ENCODE results near the gene ZNF362. TPM values are rescaled to one million over a fixed set of nuclear protein-coding genes. Genes with fewer than 3 reads are reported as not detected.

The ZNF362 gene
- total RNA-seq, 2 donors from 2014 or later: 21.3 to 25.2 TPM

DNA sequence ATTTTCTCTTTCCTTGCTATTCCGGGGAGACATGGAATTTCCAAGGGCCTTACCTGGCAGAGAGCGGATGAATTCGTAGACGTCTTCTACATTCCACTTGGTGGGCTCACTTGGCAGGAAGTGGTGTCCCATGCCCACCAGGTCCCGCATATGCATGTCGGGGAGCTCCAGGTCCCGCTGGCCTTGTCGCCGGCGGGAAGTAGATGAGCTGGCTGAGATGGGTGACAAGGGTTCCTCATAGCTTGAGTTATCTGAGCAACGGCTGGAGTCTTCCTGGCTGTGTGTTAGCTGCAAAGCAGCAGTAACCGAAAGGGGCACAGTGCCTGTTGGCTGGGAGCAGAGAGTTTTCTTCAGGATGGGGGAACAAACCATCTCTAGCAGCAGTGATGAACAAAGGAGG lies 72.5 kb downstream of the ZNF362 start:
- ATAC-seq (no peak), DNase-seq (no peak)
- Mint-ChIP-seq H3K36me3 (ENCODE audit: low read depth) (peaks cover 11% of the 10 kb centered on the region), H3K4me1 (no peaks in the 10 kb centered on the region), H3K27me3 (no peaks in the 10 kb centered on the region), H3K27ac (no peak overlapping the region), H3K4me3 (no peak overlapping the region)
- no peaks in the 10 kb centered on the region for H3K9me3 ChIP-seq (ENCODE audit: control insufficient read depth, low read length, poor library complexity, severe bottlenecking)

DNA sequence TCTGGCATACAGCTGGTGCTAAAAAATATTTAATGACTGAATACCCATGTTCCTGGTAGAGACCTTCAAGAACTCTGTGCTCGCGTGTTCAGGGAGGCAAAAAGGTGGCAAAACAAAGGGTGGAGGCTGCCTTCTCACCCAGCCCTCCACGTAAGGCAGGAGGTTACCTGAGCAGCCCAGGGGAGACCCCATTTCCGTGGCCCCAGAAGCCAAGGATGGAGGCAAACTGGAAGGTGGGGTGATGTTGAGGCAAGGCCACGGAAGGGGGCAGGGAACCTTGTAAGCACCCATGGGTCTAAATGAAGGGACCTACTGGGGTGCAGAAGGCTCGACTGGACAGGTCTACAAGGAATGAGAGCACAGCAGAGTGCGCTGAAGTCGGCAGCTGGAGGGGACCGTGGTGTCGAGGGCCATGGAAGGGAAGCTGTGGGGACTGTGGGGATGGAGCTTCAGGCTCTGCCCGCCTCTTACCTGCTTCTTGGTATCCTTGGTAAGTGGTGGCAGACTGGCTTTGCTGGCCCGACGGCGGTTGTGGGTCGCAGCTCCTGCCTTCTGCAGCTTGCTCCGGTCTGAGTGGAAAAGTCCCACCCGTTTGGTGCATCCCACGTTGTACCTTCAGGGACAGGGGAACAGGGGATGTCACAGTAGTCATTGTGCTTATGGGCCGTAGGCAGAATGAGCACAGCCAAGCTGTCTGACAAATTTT lies 73.5 kb downstream of the ZNF362 start:
- DNase-seq (no peak), ATAC-seq (no peak)
- Mint-ChIP-seq H3K27ac (no peak overlapping the region), H3K27me3 (no peaks in the 10 kb centered on the region), H3K4me3 (no peak overlapping the region), H3K36me3 (ENCODE audit: low read depth) (peaks cover 11% of the 10 kb centered on the region), H3K4me1 (no peaks in the 10 kb centered on the region)
- H3K9me3 ChIP-seq (ENCODE audit: control insufficient read depth, low read length, poor library complexity, severe bottlenecking): no peaks in the 10 kb centered on the region

DNA sequence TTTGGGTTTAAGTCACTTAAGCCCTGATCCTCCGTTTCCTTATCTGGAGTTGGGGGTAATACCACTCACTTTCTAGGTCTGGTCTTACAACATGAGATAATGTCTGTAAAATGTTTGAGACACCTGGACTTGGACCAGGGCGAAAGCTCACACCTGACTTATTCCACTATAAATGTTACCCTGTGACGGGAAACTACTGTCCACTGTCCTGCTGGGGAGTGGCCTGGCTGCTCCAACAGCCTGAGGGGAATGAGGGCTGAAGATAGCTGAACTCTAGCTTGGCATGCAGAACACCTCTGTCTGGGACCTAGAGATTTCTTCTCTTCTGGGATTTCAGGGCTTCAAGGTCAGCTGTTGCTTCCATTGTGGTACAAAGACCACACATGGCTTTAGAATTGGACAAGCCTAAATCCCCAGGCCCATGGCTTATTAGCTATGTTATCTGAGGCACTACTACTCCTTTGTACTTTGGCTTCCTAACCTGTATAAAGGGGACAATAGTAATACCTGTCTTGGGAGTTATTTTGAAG lies 74.1 kb downstream of the ZNF362 start:
- peaks cover 4% of the 10 kb centered on the region for H3K4me1 Mint-ChIP-seq
- no peak overlapping the region for H3K27ac Mint-ChIP-seq
- peaks cover 14% of the 10 kb centered on the region for H3K36me3 Mint-ChIP-seq (ENCODE audit: low read depth)
- no peaks in the 10 kb centered on the region for H3K27me3 Mint-ChIP-seq
- ATAC-seq (no peak), DNase-seq (no peak)
- no peak overlapping the region for H3K4me3 Mint-ChIP-seq
- H3K9me3 ChIP-seq (ENCODE audit: control insufficient read depth, low read length, poor library complexity, severe bottlenecking): no peaks in the 10 kb centered on the region

- H3K27ac Mint-ChIP-seq: no peak overlapping the region
Measured at GRCh38 chr1:33330906-33331305, 74.6 kb downstream of the ZNF362 start.

DNA sequence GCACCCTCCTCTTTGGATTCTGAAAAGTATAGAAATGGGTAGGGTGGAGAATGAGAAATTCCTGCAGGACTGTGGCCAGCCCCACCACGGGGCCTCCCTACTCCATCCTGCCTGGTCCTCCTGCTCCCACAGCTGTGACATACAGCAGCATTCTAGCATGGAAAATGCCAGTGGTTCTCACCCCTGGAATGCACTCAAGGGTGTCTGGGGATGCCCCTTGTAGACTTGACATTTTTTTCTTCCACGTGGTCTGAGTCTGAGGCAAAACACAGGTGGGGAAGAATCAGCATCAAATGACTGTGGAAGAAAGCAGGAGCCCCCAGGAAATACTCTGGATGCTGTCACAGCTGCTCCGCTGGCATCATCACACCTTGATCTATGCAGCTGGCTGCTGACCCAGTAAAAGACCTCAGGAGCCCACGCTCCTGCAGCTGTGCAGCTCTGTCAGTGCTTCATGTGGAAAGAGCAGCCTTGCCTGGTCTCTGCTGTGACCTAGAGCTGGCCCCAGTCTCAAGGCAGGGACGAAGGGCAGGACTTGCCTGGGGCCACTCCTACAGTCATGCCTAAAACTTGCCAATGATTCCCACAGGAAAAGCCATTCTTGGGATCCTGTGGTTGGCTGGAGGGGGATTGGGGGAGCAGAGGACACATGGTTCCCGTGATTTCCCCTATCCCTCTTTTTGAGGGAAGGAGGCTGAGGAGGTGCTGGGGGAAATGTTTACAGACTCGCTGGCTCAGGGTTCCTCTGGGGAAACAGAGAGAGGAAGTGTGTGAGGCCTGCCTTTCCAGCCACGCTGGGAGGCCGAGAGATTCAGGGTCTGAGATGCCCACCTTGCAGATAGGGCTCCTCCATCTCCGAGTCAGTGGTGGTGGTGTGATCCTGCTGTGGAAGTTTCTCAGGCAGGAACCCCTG lies 75.4 kb downstream of the ZNF362 start:
- Mint-ChIP-seq H3K27ac (no peak overlapping the region), H3K4me3 (no peak overlapping the region), H3K4me1 (peaks cover 5% of the 10 kb centered on the region), H3K36me3 (ENCODE audit: low read depth) (peaks cover 9% of the 10 kb centered on the region), H3K27me3 (no peaks in the 10 kb centered on the region)
- no peaks in the 10 kb centered on the region for H3K9me3 ChIP-seq (ENCODE audit: control insufficient read depth, low read length, poor library complexity, severe bottlenecking)
- no peak for ATAC-seq
- no peak for DNase-seq

More at GRCh38 chr1:33330906-33331305, 74.6 kb downstream of the ZNF362 start:
- H3K36me3 Mint-ChIP-seq (ENCODE audit: low read depth): peaks cover 10% of the 10 kb centered on the region
- H3K4me3 Mint-ChIP-seq: no peak overlapping the region
- no peaks in the 10 kb centered on the region for H3K9me3 ChIP-seq (ENCODE audit: control insufficient read depth, low read length, poor library complexity, severe bottlenecking)
- DNase-seq (no peak), ATAC-seq (no peak)
- H3K27me3 Mint-ChIP-seq: no peaks in the 10 kb centered on the region
- peaks cover 4% of the 10 kb centered on the region for H3K4me1 Mint-ChIP-seq

DNA sequence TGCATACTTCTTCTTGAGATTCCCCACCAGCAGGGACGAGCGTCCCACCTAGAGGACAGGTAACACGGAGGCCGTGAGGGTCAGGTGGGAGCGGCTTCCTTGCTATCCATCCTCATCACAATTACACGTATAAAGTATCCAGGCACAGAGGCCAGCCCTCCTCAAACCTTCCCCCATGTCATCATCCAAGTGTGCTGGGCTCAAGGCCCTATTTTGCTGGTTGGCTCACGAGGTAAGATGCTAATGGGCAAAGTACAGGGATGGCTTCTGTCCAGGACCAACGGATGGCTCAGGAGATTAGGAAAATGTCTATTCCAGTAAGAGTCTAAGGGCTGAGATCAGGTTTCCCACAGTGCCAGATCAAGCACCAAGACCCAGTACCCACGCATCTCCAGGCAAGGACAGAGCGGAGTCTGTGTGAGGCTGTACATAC lies 76.1 kb downstream of the ZNF362 start:
- DNase-seq: no peak
- Mint-ChIP-seq H3K36me3 (ENCODE audit: low read depth) (peaks cover 9% of the 10 kb centered on the region), H3K27me3 (no peaks in the 10 kb centered on the region), H3K27ac (no peak overlapping the region), H3K4me1 (peaks cover 5% of the 10 kb centered on the region), H3K4me3 (no peak overlapping the region)
- ATAC-seq: no peak
- H3K9me3 ChIP-seq (ENCODE audit: control insufficient read depth, low read length, poor library complexity, severe bottlenecking): no peaks in the 10 kb centered on the region

GRCh38 chr1:33332881-33333280 lies 76.6 kb downstream of the ZNF362 start:
- H3K27me3 Mint-ChIP-seq: no peaks in the 10 kb centered on the region
- H3K36me3 Mint-ChIP-seq (ENCODE audit: low read depth): peaks cover 9% of the 10 kb centered on the region
- no peak overlapping the region for H3K4me3 Mint-ChIP-seq
- ATAC-seq (no peak), DNase-seq (no peak)
- H3K27ac Mint-ChIP-seq: no peak overlapping the region
- peaks cover 8% of the 10 kb centered on the region for H3K4me1 Mint-ChIP-seq
- H3K9me3 ChIP-seq (ENCODE audit: control insufficient read depth, low read length, poor library complexity, severe bottlenecking): no peaks in the 10 kb centered on the region

GRCh38 chr1:33334081-33334552 lies 77.8 kb downstream of the ZNF362 start:
- Mint-ChIP-seq H3K27me3 (no peaks in the 10 kb centered on the region), H3K36me3 (ENCODE audit: low read depth) (peaks cover 9% of the 10 kb centered on the region)

GRCh38 chr1:33335020-33335419 lies 78.7 kb downstream of the ZNF362 start:
- peaks cover 16% of the 10 kb centered on the region for H3K4me1 Mint-ChIP-seq
- ATAC-seq: no peak

More at GRCh38 chr1:33334081-33334552, 77.8 kb downstream of the ZNF362 start:
- peaks cover 16% of the 10 kb centered on the region for H3K4me1 Mint-ChIP-seq
- ATAC-seq: no peak
- H3K9me3 ChIP-seq (ENCODE audit: control insufficient read depth, low read length, poor library complexity, severe bottlenecking): no peaks in the 10 kb centered on the region
- H3K4me3 Mint-ChIP-seq: no peak overlapping the region
- H3K27ac Mint-ChIP-seq: no peak overlapping the region
- no peak for DNase-seq

DNA sequence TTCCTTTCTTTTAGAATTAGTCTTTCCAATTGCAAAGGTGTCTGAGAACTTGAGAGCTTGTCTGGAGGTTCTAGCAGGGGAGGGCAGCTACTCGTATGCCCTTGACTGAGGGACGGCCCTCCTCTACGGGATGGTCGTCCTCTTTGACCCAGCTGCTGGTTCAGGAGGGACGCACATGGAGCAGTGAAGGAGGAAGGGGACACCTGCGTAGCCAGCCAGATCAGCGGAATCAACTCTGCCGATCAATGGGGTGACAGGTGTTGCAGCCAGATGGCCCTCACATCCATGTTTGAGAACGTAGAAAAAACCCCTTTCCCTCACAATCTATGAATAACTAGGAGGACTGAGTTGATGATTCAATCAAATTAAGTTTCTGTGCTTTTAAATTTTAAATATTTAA lies 80.3 kb downstream of the ZNF362 start:
- DNase-seq (no peak), ATAC-seq (no peak)
- Mint-ChIP-seq H3K36me3 (ENCODE audit: low read depth) (peaks cover 3% of the 10 kb centered on the region), H3K4me1 (peaks cover 22% of the 10 kb centered on the region), H3K27me3 (no peaks in the 10 kb centered on the region), H3K4me3 (no peak overlapping the region), H3K27ac (no peak overlapping the region)
- no peaks in the 10 kb centered on the region for H3K9me3 ChIP-seq (ENCODE audit: control insufficient read depth, low read length, poor library complexity, severe bottlenecking)

More at GRCh38 chr1:33335020-33335419, 78.7 kb downstream of the ZNF362 start:
- Mint-ChIP-seq H3K36me3 (ENCODE audit: low read depth) (peaks cover 3% of the 10 kb centered on the region), H3K4me3 (no peak overlapping the region), H3K27ac (peak overlapping the region; percentile 37), H3K27me3 (no peaks in the 10 kb centered on the region)
- H3K9me3 ChIP-seq (ENCODE audit: control insufficient read depth, low read length, poor library complexity, severe bottlenecking): no peaks in the 10 kb centered on the region
- no peak for DNase-seq

DNA sequence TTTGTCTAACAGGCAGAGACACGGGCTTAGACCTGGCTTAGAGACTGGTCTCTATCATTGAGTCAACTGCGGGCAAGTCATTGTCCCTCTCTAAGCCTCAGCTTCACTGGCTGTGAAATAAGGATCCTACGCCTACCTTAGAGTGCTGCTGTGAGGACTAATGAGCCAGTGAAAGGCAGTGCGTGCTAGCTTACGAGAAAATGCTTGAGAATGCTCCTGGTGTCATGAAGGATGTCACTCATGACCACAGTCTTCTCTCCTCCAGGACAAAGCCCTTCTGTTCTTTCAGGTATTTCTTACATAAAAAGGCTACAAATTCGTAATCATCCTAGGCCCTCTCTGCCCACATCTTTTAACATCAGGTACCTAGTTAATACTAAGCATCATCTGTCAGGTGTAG lies 81.1 kb downstream of the ZNF362 start:
- Mint-ChIP-seq H3K27me3 (no peaks in the 10 kb centered on the region), H3K4me3 (no peak overlapping the region), H3K36me3 (ENCODE audit: low read depth) (peaks cover 3% of the 10 kb centered on the region), H3K27ac (no peak overlapping the region), H3K4me1 (peaks cover 22% of the 10 kb centered on the region)
- no peak for DNase-seq
- H3K9me3 ChIP-seq (ENCODE audit: control insufficient read depth, low read length, poor library complexity, severe bottlenecking): no peaks in the 10 kb centered on the region
- no peak for ATAC-seq

DNA sequence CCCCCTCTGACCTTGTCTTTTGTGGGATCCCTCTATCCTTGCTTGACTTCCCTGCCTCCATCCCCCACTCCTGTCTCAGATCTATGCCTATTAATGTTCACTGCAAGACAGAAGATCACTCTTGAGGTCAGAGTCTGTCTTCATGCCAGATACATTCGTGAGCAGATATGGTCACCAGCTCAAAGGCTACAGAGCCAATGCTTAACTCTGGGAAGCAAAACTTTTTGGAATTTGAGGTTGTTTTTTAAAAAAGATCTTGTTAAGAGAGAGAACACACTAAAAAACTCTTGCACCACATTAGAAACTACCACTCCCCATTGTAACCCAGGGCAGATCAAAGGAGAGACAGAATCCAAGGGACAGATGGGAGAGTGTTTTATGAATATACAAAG lies 81.8 kb downstream of the ZNF362 start:
- no peak for DNase-seq
- H3K27ac Mint-ChIP-seq: no peak overlapping the region
- no peaks in the 10 kb centered on the region for H3K27me3 Mint-ChIP-seq
- no peak for ATAC-seq
- no peaks in the 10 kb centered on the region for H3K9me3 ChIP-seq (ENCODE audit: control insufficient read depth, low read length, poor library complexity, severe bottlenecking)
- H3K4me3 Mint-ChIP-seq: no peak overlapping the region
- H3K4me1 Mint-ChIP-seq: peaks cover 22% of the 10 kb centered on the region
- H3K36me3 Mint-ChIP-seq (ENCODE audit: low read depth): peaks cover 3% of the 10 kb centered on the region

Data from T-helper 17 cell (primary cell).